Neural progenitor cell (in vitro differentiated cells): ENCODE data around the gene ZNF273. TPM values are rescaled to one million over a fixed set of nuclear protein-coding genes. Genes with fewer than 3 reads are reported as not detected.

Experiments used
- DNase-seq: peaks from one replicate; pipeline ENCODE4 v3.0.0-alpha.2; 2016; ENCODE audit warnings: low spot score
- H2AFZ ChIP-seq: fragments of 200-600 bp; sonication (generic); replicated peaks from 2 replicates; pipeline ENCODE4 v1.6.1; 2016; ENCODE audit warnings: antibody characterized with exemption
- H3F3A ChIP-seq: fragments of 200-600 bp; sonication (generic); 2 replicates; pipeline ENCODE4 v1.6.1; 2016; ENCODE audit warnings: antibody characterized with exemption, low read depth
- H3K27ac ChIP-seq: fragments of 200-600 bp; sonication (generic); 2 replicates; pipeline ENCODE4 v1.5.1; 2016; ENCODE audit warnings: mild to moderate bottlenecking
- H3K27me3 ChIP-seq: fragments of 200-600 bp; sonication (generic); 2 replicates; pipeline ENCODE4 v1.6.1; 2016; ENCODE audit warnings: mild to moderate bottlenecking, moderate library complexity
- H3K36me3 ChIP-seq: fragments of 200-600 bp; sonication (generic); 2 replicates; pipeline ENCODE4 v1.5.1; 2016
- H3K4me1 ChIP-seq: fragments of 200-600 bp; sonication (generic); 2 replicates; pipeline ENCODE4 v1.6.1; 2016; ENCODE audit warnings: mixed run types
- H3K4me2 ChIP-seq: fragments of 200-600 bp; sonication (generic); 2 replicates; pipeline ENCODE4 v1.6.1; 2016
- H3K4me3 ChIP-seq: fragments of 200-600 bp; sonication (generic); 2 replicates; pipeline ENCODE4 v1.5.1; 2016
- H3K79me2 ChIP-seq: fragments of 200-600 bp; sonication (generic); 2 replicates; pipeline ENCODE4 v1.6.1; 2016; ENCODE audit warnings: low read depth
- H3K9ac ChIP-seq: fragments of 200-600 bp; sonication (generic); 2 replicates; pipeline ENCODE4 v1.6.1; 2016
- H3K9me3 ChIP-seq: fragments of 200-600 bp; sonication (generic); 2 replicates; pipeline ENCODE4 v1.5.1; 2016; ENCODE audit warnings: low read depth
- H4K20me1 ChIP-seq: fragments of 200-600 bp; sonication (generic); 2 replicates; pipeline ENCODE4 v1.6.1; 2016; ENCODE audit warnings: low read depth
- H3K27ac Mint-ChIP-seq: 3 replicates; pipeline ENCODE4 v1.8.0; 2021; ENCODE audit warnings: mixed read lengths
- H3K27me3 Mint-ChIP-seq: 2 replicates; pipeline ENCODE4 v1.8.0; 2022; ENCODE audit warnings: low read depth, mild to moderate bottlenecking, inconsistent platforms, moderate library complexity, mixed read lengths; ENCODE audit not compliant: insufficient read depth
- H3K36me3 Mint-ChIP-seq: 3 replicates; pipeline ENCODE4 v1.8.0; 2021; ENCODE audit warnings: mixed read lengths
- H3K4me1 Mint-ChIP-seq: 3 replicates; pipeline ENCODE4 v1.8.0; 2021; ENCODE audit warnings: mixed read lengths
- H3K4me3 Mint-ChIP-seq: 3 replicates; pipeline ENCODE4 v1.8.0; 2021; ENCODE audit warnings: mild to moderate bottlenecking, moderate library complexity, mixed read lengths
- H3K9me3 Mint-ChIP-seq: 3 replicates; pipeline ENCODE4 v1.8.0; 2020; ENCODE audit warnings: mixed read lengths
- EZH2 ChIP-seq: fragments of 200-600 bp; sonication (generic); IDR thresholded peaks from 2 replicates; pipeline ENCODE4 v1.6.1; 2017; ENCODE audit warnings: antibody characterized with exemption, mild to moderate bottlenecking, moderate library complexity
- EZH2phosphoT487 ChIP-seq: fragments of 200-600 bp; sonication (generic); IDR thresholded peaks from 2 replicates; pipeline ENCODE4 v1.6.1; 2017; ENCODE audit warnings: antibody characterized with exemption
- total RNA-seq: library from RNA; depleted of rRNA; stranded (reverse); fragments of >200 nt; gene quantifications from 2 replicates; pipeline ENCODE4 v1.2.3, GENCODE V29; 2015; ENCODE audit warnings: low replicate concordance
- TF ChIP-seq, protein P1 (sequence below): fragments of 200-600 bp; sonication (generic); IDR thresholded peaks from 2 replicates; pipeline ENCODE4 v1.5.1; 2017; ENCODE audit warnings: antibody characterized with exemption, mild to moderate bottlenecking

ZNF273 gene
- total RNA-seq, 1 donor from 2014 or later = 36.5 TPM

GRCh38 chr7:64884085-64884912, 18.8 kb upstream of the ZNF273 start:
- no peak for TF ChIP-seq EZH2phosphoT487
- TF ChIP-seq EZH2 = no peak
- TF ChIP-seq, protein P1, sequence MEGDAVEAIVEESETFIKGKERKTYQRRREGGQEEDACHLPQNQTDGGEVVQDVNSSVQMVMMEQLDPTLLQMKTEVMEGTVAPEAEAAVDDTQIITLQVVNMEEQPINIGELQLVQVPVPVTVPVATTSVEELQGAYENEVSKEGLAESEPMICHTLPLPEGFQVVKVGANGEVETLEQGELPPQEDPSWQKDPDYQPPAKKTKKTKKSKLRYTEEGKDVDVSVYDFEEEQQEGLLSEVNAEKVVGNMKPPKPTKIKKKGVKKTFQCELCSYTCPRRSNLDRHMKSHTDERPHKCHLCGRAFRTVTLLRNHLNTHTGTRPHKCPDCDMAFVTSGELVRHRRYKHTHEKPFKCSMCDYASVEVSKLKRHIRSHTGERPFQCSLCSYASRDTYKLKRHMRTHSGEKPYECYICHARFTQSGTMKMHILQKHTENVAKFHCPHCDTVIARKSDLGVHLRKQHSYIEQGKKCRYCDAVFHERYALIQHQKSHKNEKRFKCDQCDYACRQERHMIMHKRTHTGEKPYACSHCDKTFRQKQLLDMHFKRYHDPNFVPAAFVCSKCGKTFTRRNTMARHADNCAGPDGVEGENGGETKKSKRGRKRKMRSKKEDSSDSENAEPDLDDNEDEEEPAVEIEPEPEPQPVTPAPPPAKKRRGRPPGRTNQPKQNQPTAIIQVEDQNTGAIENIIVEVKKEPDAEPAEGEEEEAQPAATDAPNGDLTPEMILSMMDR = no peak
- Mint-ChIP-seq H3K27me3 (peaks cover 41% of the 10 kb centered on the region), H3K27ac (no peak overlapping the region), H3K4me1 (peaks cover 7% of the 10 kb centered on the region), H3K9me3 (peaks cover 64% of the 10 kb centered on the region), H3K36me3 (peaks cover 2% of the 10 kb centered on the region), H3K4me3 (no peak overlapping the region)
- no peaks in the 10 kb centered on the region for H3K79me2 ChIP-seq
- H4K20me1 ChIP-seq = no peaks in the 10 kb centered on the region
- no peak for DNase-seq
- no peak overlapping the region for H3K4me3 ChIP-seq
- H3F3A ChIP-seq = no peaks in the 10 kb centered on the region
- H3K4me2 ChIP-seq = no peak overlapping the region
- no peaks in the 10 kb centered on the region for H3K9me3 ChIP-seq
- no peaks in the 10 kb centered on the region for H3K36me3 ChIP-seq
- H3K27me3 ChIP-seq = peaks cover 17% of the 10 kb centered on the region
- H3K4me1 ChIP-seq = no peaks in the 10 kb centered on the region
- no peak overlapping the region for H3K9ac ChIP-seq
- no peak overlapping the region for H3K27ac ChIP-seq
- H2AFZ ChIP-seq = no peak overlapping the region

DNA sequence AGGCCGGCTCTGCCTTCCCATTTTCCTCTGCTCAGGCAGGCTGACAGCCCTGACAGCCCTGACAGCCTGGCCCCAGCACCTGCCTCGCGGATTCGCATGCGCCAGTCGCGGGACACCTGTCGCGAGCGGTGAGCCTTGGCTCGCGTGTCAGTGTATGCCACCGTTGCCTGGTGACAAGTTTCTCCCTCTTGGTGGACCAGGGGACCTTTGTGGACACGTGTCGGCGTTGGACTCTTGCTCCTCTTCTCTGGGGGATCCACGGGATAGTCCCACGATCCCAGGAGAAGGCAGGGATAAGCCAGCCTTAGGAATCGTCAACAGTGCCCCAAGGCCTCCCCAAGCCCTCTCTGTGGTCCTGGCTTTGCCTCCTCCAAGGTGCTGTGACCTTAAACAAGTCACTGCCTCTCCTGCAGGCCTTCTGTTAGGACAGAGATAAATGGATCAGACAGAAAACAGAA, 18.1 kb upstream of the ZNF273 start:
- no peak for DNase-seq
- no peak overlapping the region for H3K27ac Mint-ChIP-seq

GRCh38 chr7:64885520-64886240, 17.4 kb upstream of the ZNF273 start:
- Histone ChIP-seq H3K4me1 (no peaks in the 10 kb centered on the region), H3K4me3 (no peak overlapping the region), H2AFZ (no peak overlapping the region), H3K9me3 (no peaks in the 10 kb centered on the region), H3K79me2 (no peaks in the 10 kb centered on the region), H3K36me3 (no peaks in the 10 kb centered on the region), H3K27me3 (peaks cover 31% of the 10 kb centered on the region), H3F3A (no peaks in the 10 kb centered on the region), H3K27ac (no peak overlapping the region), H4K20me1 (no peaks in the 10 kb centered on the region), H3K9ac (no peak overlapping the region), H3K4me2 (no peak overlapping the region)
- Mint-ChIP-seq H3K4me1 (peaks cover 10% of the 10 kb centered on the region), H3K4me3 (no peak overlapping the region), H3K36me3 (peaks cover 2% of the 10 kb centered on the region), H3K9me3 (peaks cover 52% of the 10 kb centered on the region), H3K27ac (no peak overlapping the region), H3K27me3 (peaks cover 44% of the 10 kb centered on the region)
- DNase-seq = no peak
- TF ChIP-seq EZH2 (no peak), EZH2phosphoT487 (no peak)
- TF ChIP-seq, protein P1 = no peak

More for the DNA sequence above, 18.1 kb upstream of the ZNF273 start:
- Mint-ChIP-seq H3K4me1 (peaks cover 10% of the 10 kb centered on the region), H3K27me3 (peaks cover 43% of the 10 kb centered on the region), H3K9me3 (peaks cover 59% of the 10 kb centered on the region), H3K36me3 (peaks cover 2% of the 10 kb centered on the region), H3K4me3 (no peak overlapping the region)
- Histone ChIP-seq H3K9ac (no peak overlapping the region), H3K9me3 (no peaks in the 10 kb centered on the region), H3K4me3 (no peak overlapping the region), H4K20me1 (no peaks in the 10 kb centered on the region), H3F3A (no peaks in the 10 kb centered on the region), H2AFZ (no peak overlapping the region), H3K4me1 (no peaks in the 10 kb centered on the region), H3K4me2 (no peak overlapping the region), H3K27me3 (peaks cover 23% of the 10 kb centered on the region), H3K79me2 (no peaks in the 10 kb centered on the region), H3K27ac (no peak overlapping the region), H3K36me3 (no peaks in the 10 kb centered on the region)
- TF ChIP-seq EZH2 = no peak
- TF ChIP-seq, protein P1 = no peak
- no peak for TF ChIP-seq EZH2phosphoT487
